Caco-2 (cell line): ENCODE data around the gene MESP1. TPM values are rescaled to one million over a fixed set of nuclear protein-coding genes. Genes with fewer than 3 reads are reported as not detected.

Experiments
- BruUV-seq: library from RNA; stranded (reverse); fragments of 400-500 nt; replicated peaks from 2 replicates; lab custom pipeline; 2021; lab: Mats Ljungman, UMichigan
- CTCF ChIA-PET: fragments of 300-600 bp; sonication (Branson Sonifier 250); formaldehyde crosslinking; loops from one replicate; lab custom pipeline; 2022; ENCODE audit warnings: antibody characterized with exemption; lab: Charles Lee
- POLR2A ChIA-PET: fragments of 300-600 bp; sonication (Branson Sonifier 250); formaldehyde crosslinking; loops from one replicate; lab custom pipeline; 2022; ENCODE audit warnings: antibody characterized with exemption; lab: Charles Lee
- DNase-seq, 2 experiments: peaks; one replicate each; pipeline versions ENCODE4 v3.0.0 to v3.0.0-alpha.2; 2020 to 2022
- H3K27me3 ChIP-seq: replicated peaks from 2 replicates; pipeline ENCODE4 v1.6.0; 2011; ENCODE audit warnings: low read length; ENCODE audit not compliant: control insufficient read depth, insufficient read depth
- H3K36me3 ChIP-seq: 2 replicates; pipeline ENCODE4 v1.5.1; 2011; ENCODE audit warnings: low read length; ENCODE audit not compliant: control insufficient read depth, insufficient read depth
- H3K4me1 ChIP-seq: fragments of 250-450 bp; sonication (Bioruptor Pico); 2 replicates; pipeline ENCODE4 v1.5.1; 2020; ENCODE audit warnings: mild to moderate bottlenecking
- H3K4me3 ChIP-seq: 2 replicates; pipeline ENCODE4 v1.5.1; 2011; ENCODE audit warnings: low read depth, mild to moderate bottlenecking, control low read depth, low read length
- H3K9me3 ChIP-seq: fragments of 250-450 bp; sonication (Bioruptor Pico); 2 replicates; pipeline ENCODE4 v1.5.1; 2020; ENCODE audit warnings: mild to moderate bottlenecking, moderate library complexity
- H3K27ac Mint-ChIP-seq: one replicate; pipeline ENCODE4 v1.8.0; 2022; ENCODE audit warnings: mixed read lengths; ENCODE audit not compliant: unreplicated experiment
- H3K27me3 Mint-ChIP-seq: one replicate; pipeline ENCODE4 v1.8.0; 2022; ENCODE audit warnings: mixed read lengths; ENCODE audit not compliant: insufficient read depth, unreplicated experiment
- H3K36me3 Mint-ChIP-seq: one replicate; pipeline ENCODE4 v1.8.0; 2022; ENCODE audit warnings: mild to moderate bottlenecking, mixed read lengths; ENCODE audit not compliant: insufficient read depth, unreplicated experiment
- H3K4me1 Mint-ChIP-seq: one replicate; pipeline ENCODE4 v1.8.0; 2022; ENCODE audit warnings: low read depth, mixed read lengths; ENCODE audit not compliant: unreplicated experiment
- H3K4me3 Mint-ChIP-seq: one replicate; pipeline ENCODE4 v1.8.0; 2022; ENCODE audit warnings: mild to moderate bottlenecking, moderate library complexity, mixed read lengths; ENCODE audit not compliant: unreplicated experiment
- H3K9me3 Mint-ChIP-seq: one replicate; pipeline ENCODE4 v1.8.0; 2022; ENCODE audit warnings: mixed read lengths; ENCODE audit not compliant: unreplicated experiment
- intact Hi-C: fragments of 100-400 bp; cut with micrococcal nuclease; formaldehyde crosslinking; loops from one replicate; pipeline ENCODE4 v1.10.0; 2022; ENCODE audit not compliant: unreplicated experiment
- total RNA-seq: library from RNA; stranded (reverse); gene quantifications from 2 replicates; pipeline ENCODE4 v1.2.3, GENCODE V29; 2022
- TF ChIP-seq, protein P1 (sequence below), 2 experiments: fragments of 200-600 bp in 1 of 2; IDR thresholded peaks; 1 replicate in 1 of 2; 2 replicates in 1 of 2; pipeline versions ENCODE4 v1.5.1 to v1.8.0; 2011 to 2022; ENCODE audit warnings: antibody characterized with exemption in 1 of 2, control low read depth in 1 of 2, inconsistent platforms in 1 of 2, low read depth in 1 of 2, low read length in 1 of 2, mild to moderate bottlenecking in 1 of 2, moderate library complexity in 1 of 2; ENCODE audit not compliant: insufficient read depth in 1 of 2, severe bottlenecking in 1 of 2, unreplicated experiment in 1 of 2

The MESP1 gene
- total RNA-seq, 1 experiment from 2014 or later, result 1.00 TPM

GRCh38 chr15:89794627-89795241, 43.7 kb upstream of the MESP1 start:
- TF ChIP-seq, protein P1, sequence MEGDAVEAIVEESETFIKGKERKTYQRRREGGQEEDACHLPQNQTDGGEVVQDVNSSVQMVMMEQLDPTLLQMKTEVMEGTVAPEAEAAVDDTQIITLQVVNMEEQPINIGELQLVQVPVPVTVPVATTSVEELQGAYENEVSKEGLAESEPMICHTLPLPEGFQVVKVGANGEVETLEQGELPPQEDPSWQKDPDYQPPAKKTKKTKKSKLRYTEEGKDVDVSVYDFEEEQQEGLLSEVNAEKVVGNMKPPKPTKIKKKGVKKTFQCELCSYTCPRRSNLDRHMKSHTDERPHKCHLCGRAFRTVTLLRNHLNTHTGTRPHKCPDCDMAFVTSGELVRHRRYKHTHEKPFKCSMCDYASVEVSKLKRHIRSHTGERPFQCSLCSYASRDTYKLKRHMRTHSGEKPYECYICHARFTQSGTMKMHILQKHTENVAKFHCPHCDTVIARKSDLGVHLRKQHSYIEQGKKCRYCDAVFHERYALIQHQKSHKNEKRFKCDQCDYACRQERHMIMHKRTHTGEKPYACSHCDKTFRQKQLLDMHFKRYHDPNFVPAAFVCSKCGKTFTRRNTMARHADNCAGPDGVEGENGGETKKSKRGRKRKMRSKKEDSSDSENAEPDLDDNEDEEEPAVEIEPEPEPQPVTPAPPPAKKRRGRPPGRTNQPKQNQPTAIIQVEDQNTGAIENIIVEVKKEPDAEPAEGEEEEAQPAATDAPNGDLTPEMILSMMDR (IDR thresholded peaks at IDR 0.05; ENCODE audit: insufficient read depth in 1 of 2, low read depth in 1 of 2, low read length in 1 of 2, severe bottlenecking in 1 of 2, unreplicated experiment in 1 of 2), result no peak
- H3K27ac Mint-ChIP-seq, result no peak overlapping the region
- DNase-seq, result no peak
- intact Hi-C loops, result no loop called here
- no peak overlapping the region for H3K4me3 Mint-ChIP-seq
- Histone ChIP-seq H3K9me3 (no peaks in the 10 kb centered on the region; the same call in 1 of the 2 replicates), H3K4me1 (no peaks in the 10 kb centered on the region), H3K4me3 (no peak overlapping the region), H3K27me3 (no peaks in the 10 kb centered on the region), H3K36me3 (0 out of 2 replicates have a peak, but pooled peaks cover 1% of the 10 kb centered on the region)
- BruUV-seq, result no TSS peak
- H3K27me3 Mint-ChIP-seq, result no peaks in the 10 kb centered on the region
- no peaks in the 10 kb centered on the region for H3K4me1 Mint-ChIP-seq
- ChIA-PET CTCF (interaction anchor here (0.7 to 1.1 kb wide), 2 partner anchors 80 to 91 kb away, joined by 3 read pairs; no protein-coding TSS in a partner anchor), POLR2A (no interaction called here)
- no peaks in the 10 kb centered on the region for H3K9me3 Mint-ChIP-seq
- H3K36me3 Mint-ChIP-seq, result no peaks in the 10 kb centered on the region

GRCh38 chr15:89792106-89792805, 41.2 kb upstream of the MESP1 start:
- Mint-ChIP-seq H3K4me1 (no peaks in the 10 kb centered on the region), H3K9me3 (peaks cover 9% of the 10 kb centered on the region), H3K4me3 (no peak overlapping the region), H3K27ac (no peak overlapping the region), H3K36me3 (no peaks in the 10 kb centered on the region), H3K27me3 (no peaks in the 10 kb centered on the region)
- H3K9me3 ChIP-seq, result peaks cover 8% of the 10 kb centered on the region
- intact Hi-C loops, result no loop called here
- ChIA-PET CTCF (no interaction called here), POLR2A (no interaction called here)
- no peak overlapping the region for H3K4me3 ChIP-seq
- 0 out of 2 replicates have a peak, but pooled peaks cover 1% of the 10 kb centered on the region for H3K36me3 ChIP-seq
- no peaks in the 10 kb centered on the region for H3K27me3 ChIP-seq
- TF ChIP-seq, protein P1 (IDR thresholded peaks at IDR 0.05; ENCODE audit: insufficient read depth in 1 of 2, low read depth in 1 of 2, low read length in 1 of 2, severe bottlenecking in 1 of 2, unreplicated experiment in 1 of 2), result no peak
- no peak for DNase-seq
- BruUV-seq, result no TSS peak
- H3K4me1 ChIP-seq, result no peaks in the 10 kb centered on the region

- 0 out of 2 replicates have a peak, but pooled peaks cover 1% of the 10 kb centered on the region for H3K36me3 ChIP-seq
- H3K27me3 ChIP-seq, result no peaks in the 10 kb centered on the region
- ChIA-PET CTCF (no interaction called here), POLR2A (no interaction called here)
- H3K4me1 Mint-ChIP-seq, result peaks cover 4% of the 10 kb centered on the region
- no TSS peak for BruUV-seq
- H3K4me1 ChIP-seq, result peaks cover 6% of the 10 kb centered on the region
- TF ChIP-seq, protein P1 (IDR thresholded peaks at IDR 0.05; ENCODE audit: insufficient read depth in 1 of 2, low read depth in 1 of 2, low read length in 1 of 2, severe bottlenecking in 1 of 2, unreplicated experiment in 1 of 2), result no peak
- no peak overlapping the region for H3K4me3 ChIP-seq
- H3K27me3 Mint-ChIP-seq, result no peaks in the 10 kb centered on the region
- no peak overlapping the region for H3K4me3 Mint-ChIP-seq
- DNase-seq, result no peak
- peaks cover 4% of the 10 kb centered on the region for H3K36me3 Mint-ChIP-seq
- H3K9me3 ChIP-seq, result peaks cover 10% of the 10 kb centered on the region; the same call in 1 of the 2 replicates
- peaks cover 9% of the 10 kb centered on the region for H3K9me3 Mint-ChIP-seq
- intact Hi-C loops, result no loop called here
- H3K27ac Mint-ChIP-seq, result no peak overlapping the region
Observed at GRCh38 chr15:89790661-89791060, 39.6 kb upstream of the MESP1 start.
